ENCODE data around the gene PDE2A. TPM values are rescaled to one million over a fixed set of nuclear protein-coding genes. Genes with fewer than 3 reads are reported as not detected.
A peak's percentile ranks its signal among the peaks of the same experiment; 100 is the strongest.

Gene PDE2A
- total RNA-seq, 1 donor from 2014 or later = 19.6 TPM

DNA sequence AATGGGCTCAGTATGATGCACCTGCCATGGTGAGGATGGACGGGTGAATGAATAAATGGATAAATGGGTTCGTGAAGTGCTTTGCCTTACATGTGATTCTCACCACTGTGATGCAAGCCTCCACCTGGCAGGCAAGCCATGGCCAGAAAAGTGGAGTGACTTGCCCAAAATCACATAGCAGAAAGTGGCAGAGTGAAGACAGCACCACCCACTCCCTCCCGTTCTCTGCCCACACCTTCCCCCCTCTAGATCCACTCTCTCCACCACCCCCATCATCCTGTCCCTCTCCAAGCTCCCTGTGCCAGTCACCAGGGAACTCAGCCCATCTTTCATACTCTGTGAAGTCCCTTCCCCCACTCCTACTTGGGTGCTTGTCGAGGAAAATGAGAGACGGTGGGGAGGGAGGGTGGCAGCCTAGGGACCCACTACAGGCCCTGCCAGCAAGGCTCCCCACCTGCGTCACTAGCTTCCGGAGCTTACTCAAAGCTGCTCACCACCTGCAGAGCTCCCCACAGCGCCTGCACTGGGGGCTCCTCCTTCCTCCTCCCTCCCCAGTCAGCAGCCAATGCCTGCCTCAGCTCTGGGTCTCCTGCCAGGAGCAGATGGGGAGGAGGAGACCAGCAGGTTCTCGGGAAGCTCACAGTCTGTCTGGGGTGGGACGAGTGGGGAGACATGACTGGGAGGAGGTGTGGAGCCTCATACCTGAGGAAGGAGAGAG, 82.3 kb downstream of the PDE2A start:
- Histone ChIP-seq H3K4me1 (peaks cover 11% of the 10 kb centered on the region), H3K27ac (replicated peaks) (no peak overlapping the region), H3K27me3 (ENCODE audit: low read depth) (peaks cover 37% of the 10 kb centered on the region), H3K9me3 (replicated peaks) (no peaks in the 10 kb centered on the region), H3K4me3 (no peak overlapping the region), H3K36me3 (peaks cover 9% of the 10 kb centered on the region)
- intact Hi-C loops (cut with micrococcal nuclease) = no loop called here
- TF ChIP-seq, protein P1, sequence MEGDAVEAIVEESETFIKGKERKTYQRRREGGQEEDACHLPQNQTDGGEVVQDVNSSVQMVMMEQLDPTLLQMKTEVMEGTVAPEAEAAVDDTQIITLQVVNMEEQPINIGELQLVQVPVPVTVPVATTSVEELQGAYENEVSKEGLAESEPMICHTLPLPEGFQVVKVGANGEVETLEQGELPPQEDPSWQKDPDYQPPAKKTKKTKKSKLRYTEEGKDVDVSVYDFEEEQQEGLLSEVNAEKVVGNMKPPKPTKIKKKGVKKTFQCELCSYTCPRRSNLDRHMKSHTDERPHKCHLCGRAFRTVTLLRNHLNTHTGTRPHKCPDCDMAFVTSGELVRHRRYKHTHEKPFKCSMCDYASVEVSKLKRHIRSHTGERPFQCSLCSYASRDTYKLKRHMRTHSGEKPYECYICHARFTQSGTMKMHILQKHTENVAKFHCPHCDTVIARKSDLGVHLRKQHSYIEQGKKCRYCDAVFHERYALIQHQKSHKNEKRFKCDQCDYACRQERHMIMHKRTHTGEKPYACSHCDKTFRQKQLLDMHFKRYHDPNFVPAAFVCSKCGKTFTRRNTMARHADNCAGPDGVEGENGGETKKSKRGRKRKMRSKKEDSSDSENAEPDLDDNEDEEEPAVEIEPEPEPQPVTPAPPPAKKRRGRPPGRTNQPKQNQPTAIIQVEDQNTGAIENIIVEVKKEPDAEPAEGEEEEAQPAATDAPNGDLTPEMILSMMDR (IDR thresholded peaks at IDR 0.05; ENCODE audit: borderline replicate concordance) = no peak
- no peak for DNase-seq

DNA sequence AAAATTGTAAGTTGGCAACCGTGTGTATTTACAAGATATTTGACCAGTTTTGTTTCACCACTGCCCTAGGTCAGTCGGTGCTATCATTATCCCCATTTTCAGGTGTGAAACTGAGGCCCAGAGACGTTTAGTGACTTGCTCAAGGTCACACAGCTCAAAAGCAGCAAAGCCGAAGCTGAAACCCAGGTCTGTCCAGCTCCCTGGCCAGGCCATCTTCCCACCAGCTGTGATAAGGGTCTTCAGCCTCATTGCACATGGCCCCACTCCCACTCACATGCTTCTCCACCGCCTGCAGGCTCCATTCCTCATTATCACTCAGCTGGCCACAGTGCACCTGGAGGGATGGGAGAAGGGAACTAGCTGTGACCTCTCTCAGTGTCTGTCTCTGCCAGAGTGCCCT, 83.2 kb downstream of the PDE2A start:
- no peaks in the 10 kb centered on the region for H3K9me3 ChIP-seq (replicated peaks)
- H3K27me3 ChIP-seq (ENCODE audit: low read depth) = peaks cover 37% of the 10 kb centered on the region
- H3K36me3 ChIP-seq = peaks cover 9% of the 10 kb centered on the region
- no peak overlapping the region for H3K27ac ChIP-seq (replicated peaks)
- TF ChIP-seq, protein P1 (IDR thresholded peaks at IDR 0.05; ENCODE audit: borderline replicate concordance) = no peak
- peaks cover 11% of the 10 kb centered on the region for H3K4me1 ChIP-seq
- intact Hi-C loops (cut with micrococcal nuclease) = no loop called here
- no peak for DNase-seq
- no peak overlapping the region for H3K4me3 ChIP-seq

DNA sequence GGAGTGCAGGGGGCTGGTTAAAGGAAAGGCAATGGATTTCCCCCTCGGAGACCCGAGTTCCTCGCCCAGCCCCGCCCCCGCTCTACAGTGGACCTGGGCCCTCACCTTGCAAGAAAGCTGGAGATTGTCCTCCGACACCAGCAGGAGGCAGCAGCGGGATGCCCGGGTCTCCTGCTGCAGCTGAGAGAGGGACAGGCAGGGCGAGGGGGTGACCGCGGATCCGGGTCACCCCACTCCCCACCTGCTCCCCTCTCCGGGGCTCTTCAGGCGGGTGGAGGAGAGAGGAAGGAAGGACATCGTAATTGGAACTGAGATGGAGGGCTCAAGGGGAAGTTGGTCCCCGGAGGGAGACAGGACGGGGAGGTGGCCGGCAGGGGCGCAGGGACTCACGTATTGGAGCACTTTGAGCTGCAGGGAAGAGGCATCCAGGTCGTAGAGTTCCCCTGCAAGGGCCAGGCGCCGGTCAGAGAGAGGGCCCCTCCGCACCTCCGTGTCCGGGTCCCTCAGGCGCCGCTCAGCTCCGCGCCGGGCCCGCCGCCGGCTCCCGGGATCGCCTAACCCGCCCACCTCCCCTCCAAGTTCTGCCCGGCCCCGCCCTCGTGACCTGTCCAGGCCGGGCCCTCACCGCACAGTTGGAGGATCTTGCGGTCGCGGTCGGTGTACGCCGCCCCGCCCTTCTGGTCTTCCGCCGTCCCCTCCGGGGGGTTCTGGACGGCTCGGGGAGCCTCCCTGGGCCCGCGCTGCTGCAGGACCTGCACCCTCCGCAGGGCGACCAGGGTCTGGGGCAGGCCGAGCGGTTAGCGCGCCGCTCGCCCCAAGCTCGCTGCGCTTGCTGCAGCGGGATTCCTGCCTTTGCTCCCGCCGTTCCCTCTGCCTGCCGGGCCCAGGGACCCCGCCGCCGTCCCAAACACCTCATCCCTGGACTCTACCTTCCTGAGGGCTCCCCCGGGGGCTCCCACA, 84.1 kb downstream of the PDE2A start:
- TF ChIP-seq, protein P1 (IDR thresholded peaks at IDR 0.05; ENCODE audit: borderline replicate concordance) = peak; percentile 57

DNA sequence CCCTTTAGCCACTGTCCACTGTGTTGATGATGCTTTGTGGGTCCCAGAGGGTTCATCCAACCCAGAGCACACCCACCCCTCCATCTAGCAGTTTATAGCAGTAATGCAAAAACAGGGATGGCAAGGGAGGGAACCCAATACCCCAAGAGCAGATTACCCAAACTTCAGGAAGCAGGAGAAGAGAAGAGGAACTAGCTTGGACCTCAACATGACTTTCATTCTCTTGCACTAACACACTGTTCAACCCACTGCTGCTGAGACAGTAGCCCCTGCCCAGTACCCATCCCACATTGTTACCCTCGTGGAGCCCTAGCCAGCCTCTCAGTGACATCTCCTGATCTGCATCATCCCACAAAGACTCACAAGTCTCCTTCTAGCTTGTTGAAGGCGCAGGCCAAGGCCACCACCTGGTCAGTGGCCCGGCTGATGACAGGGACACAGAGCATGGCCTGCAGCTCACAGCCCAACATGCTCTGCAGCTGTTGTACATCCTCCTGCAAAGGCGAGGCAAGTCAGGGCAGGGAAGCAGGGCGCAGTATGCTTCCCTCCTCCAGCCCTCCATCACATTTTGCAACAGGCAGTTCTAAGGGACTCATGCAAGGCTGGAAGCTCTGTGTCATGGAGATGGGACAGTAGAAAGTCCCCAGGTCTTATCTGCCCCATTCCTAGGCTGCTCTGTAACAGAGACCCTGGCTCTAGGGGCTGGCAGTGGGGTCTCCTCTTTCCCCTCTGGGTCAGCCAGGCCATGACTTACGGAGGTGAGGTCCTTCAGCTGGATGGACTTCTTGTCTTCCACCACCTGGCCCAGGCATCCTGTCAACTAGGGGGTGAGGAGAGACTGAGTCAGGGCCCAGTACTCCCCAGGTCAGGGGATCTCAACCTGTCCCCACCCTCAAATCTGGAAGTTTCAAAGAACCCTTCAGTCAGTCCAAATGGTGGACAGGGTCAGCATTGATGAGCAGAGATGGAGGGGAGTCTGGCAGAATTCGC, 85.5 kb downstream of the PDE2A start:
- Histone ChIP-seq H3K4me3 (no peak overlapping the region), H3K4me1 (peaks cover 28% of the 10 kb centered on the region), H3K36me3 (peaks cover 23% of the 10 kb centered on the region), H3K27ac (replicated peaks) (no peak overlapping the region), H3K9me3 (replicated peaks) (no peaks in the 10 kb centered on the region), H3K27me3 (ENCODE audit: low read depth) (peaks cover 52% of the 10 kb centered on the region)
- DNase-seq = no peak
- intact Hi-C loops (cut with micrococcal nuclease) = no loop called here
- TF ChIP-seq, protein P1 (IDR thresholded peaks at IDR 0.05; ENCODE audit: borderline replicate concordance) = no peak

More for the DNA sequence above, 84.1 kb downstream of the PDE2A start:
- peak overlapping the region; percentile 56 for H3K4me3 ChIP-seq
- no peak overlapping the region for H3K27ac ChIP-seq (replicated peaks)
- H3K27me3 ChIP-seq (ENCODE audit: low read depth) = peaks cover 42% of the 10 kb centered on the region
- intact Hi-C loops (cut with micrococcal nuclease) = no loop called here
- peaks cover 20% of the 10 kb centered on the region for H3K4me1 ChIP-seq
- peaks cover 13% of the 10 kb centered on the region for H3K36me3 ChIP-seq
- H3K9me3 ChIP-seq (replicated peaks) = no peaks in the 10 kb centered on the region
- peak; percentile 43 for DNase-seq

DNA sequence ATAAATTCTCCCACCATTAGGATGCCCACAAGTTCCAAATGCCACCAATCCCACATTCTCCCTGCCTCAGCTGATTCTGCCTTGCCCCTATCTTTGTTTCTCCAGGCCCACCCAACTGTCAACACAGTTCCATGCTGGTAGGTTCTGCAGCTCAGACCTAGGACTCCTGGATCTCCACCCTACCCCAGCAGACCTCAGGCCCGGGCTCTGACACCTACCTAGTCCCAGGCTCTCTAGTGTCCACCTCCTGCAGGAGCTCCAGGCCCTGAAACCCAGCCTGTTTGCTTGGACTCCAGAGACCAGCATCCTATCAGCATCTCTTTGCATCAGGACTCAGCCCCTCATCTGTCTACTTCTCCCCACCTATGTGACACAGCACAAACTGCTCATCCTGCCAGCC, 86.5 kb downstream of the PDE2A start:
- Histone ChIP-seq H3K4me3 (no peak overlapping the region), H3K27me3 (ENCODE audit: low read depth) (peaks cover 49% of the 10 kb centered on the region), H3K9me3 (replicated peaks) (no peaks in the 10 kb centered on the region), H3K4me1 (peaks cover 28% of the 10 kb centered on the region), H3K36me3 (peaks cover 28% of the 10 kb centered on the region), H3K27ac (replicated peaks) (no peak overlapping the region)
- intact Hi-C loops (cut with micrococcal nuclease) = no loop called here
- TF ChIP-seq, protein P1 (IDR thresholded peaks at IDR 0.05; ENCODE audit: borderline replicate concordance) = no peak
- no peak for DNase-seq
